Gastrocnemius medialis (tissue), 4 donors: ENCODE measurements around the gene DPF1.

Experiments used
- POLR2A ChIP-seq, 2 donors: fragments of 450-650 bp; IDR thresholded peaks; one replicate each; pipeline ENCODE4 v1.6.1; 2017; ENCODE audit warnings: antibody characterized with exemption in 2 of 2, mild to moderate bottlenecking in 2 of 2, moderate library complexity in 2 of 2
- TF ChIP-seq, protein P1 (sequence below), 5 experiments: fragments of 450-650 bp in 3 of 5; fragments of 200-600 bp in 2 of 5; sonication (generic) in 2 of 5; IDR thresholded peaks in 4 of 5; conservative IDR thresholded peaks in 1 of 5; 1 replicate in 4 of 5; 2 replicates in 1 of 5; pipeline ENCODE4 v1.5.1; 2016 to 2019; ENCODE audit warnings: antibody characterized with exemption in 5 of 5, mild to moderate bottlenecking in 3 of 5, moderate library complexity in 3 of 5

GRCh38 chr19:38228005-38228377, 4.0 kb upstream of the DPF1 start:
- TF ChIP-seq, protein P1, sequence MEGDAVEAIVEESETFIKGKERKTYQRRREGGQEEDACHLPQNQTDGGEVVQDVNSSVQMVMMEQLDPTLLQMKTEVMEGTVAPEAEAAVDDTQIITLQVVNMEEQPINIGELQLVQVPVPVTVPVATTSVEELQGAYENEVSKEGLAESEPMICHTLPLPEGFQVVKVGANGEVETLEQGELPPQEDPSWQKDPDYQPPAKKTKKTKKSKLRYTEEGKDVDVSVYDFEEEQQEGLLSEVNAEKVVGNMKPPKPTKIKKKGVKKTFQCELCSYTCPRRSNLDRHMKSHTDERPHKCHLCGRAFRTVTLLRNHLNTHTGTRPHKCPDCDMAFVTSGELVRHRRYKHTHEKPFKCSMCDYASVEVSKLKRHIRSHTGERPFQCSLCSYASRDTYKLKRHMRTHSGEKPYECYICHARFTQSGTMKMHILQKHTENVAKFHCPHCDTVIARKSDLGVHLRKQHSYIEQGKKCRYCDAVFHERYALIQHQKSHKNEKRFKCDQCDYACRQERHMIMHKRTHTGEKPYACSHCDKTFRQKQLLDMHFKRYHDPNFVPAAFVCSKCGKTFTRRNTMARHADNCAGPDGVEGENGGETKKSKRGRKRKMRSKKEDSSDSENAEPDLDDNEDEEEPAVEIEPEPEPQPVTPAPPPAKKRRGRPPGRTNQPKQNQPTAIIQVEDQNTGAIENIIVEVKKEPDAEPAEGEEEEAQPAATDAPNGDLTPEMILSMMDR (IDR thresholded peaks at IDR 0.05 in 4 of 5, conservative IDR thresholded peaks at IDR 0.05 in 1 of 5) = no peak
- no peak for TF ChIP-seq POLR2A (IDR thresholded peaks at IDR 0.05)
